Esophagus squamous epithelium (tissue), 5 donors: ENCODE data around the gene POU2AF3. TPM values are rescaled to one million over a fixed set of nuclear protein-coding genes. Genes with fewer than 3 reads are reported as not detected.

Experiments
- DNase-seq: peaks from one replicate; lab custom pipeline; 2025; lab: John Stamatoyannopoulos, UW
- H3K27ac ChIP-seq, 4 donors: fragments of 200-600 bp; sonication (generic); one replicate each; pipeline ENCODE4 v1.5.1; 2016 to 2019; ENCODE audit warnings: mild to moderate bottlenecking in 1 of 4
- H3K27me3 ChIP-seq, 4 donors: fragments of 200-600 bp; sonication (generic); 1 replicate in 3 of 4; 2 replicates in 1 of 4; pipeline versions ENCODE4 v1.5.1 to v1.6.0; 2017 to 2021; ENCODE audit warnings: antibody characterized with exemption in 1 of 4
- H3K36me3 ChIP-seq, 3 donors: fragments of 200-600 bp; sonication (generic); one replicate each; pipeline ENCODE4 v1.5.1; 2016 to 2019
- H3K4me1 ChIP-seq, 3 donors: fragments of 200-600 bp; sonication (generic); one replicate each; pipeline ENCODE4 v1.5.1; 2017 to 2019
- H3K4me3 ChIP-seq, 4 donors: fragments of 200-600 bp; sonication (generic); 1 replicate in 3 of 4; 2 replicates in 1 of 4; pipeline ENCODE4 v1.5.1; 2016 to 2019; ENCODE audit warnings: mild to moderate bottlenecking in 2 of 4, moderate library complexity in 1 of 4
- H3K9me3 ChIP-seq, 3 donors: fragments of 200-600 bp; sonication (generic); one replicate each; pipeline ENCODE4 v1.5.1; 2016 to 2019
- CTCF ChIP-seq, 6 experiments: fragments of 450-650 bp in 4 of 6; fragments of 200-600 bp in 2 of 6; sonication (generic) in 2 of 6; IDR thresholded peaks; one replicate each; pipeline ENCODE4 v1.5.1; 2016 to 2019; ENCODE audit warnings: antibody characterized with exemption in 6 of 6, mild to moderate bottlenecking in 4 of 6, moderate library complexity in 4 of 6
- POLR2A ChIP-seq, 4 donors: fragments of 450-650 bp; IDR thresholded peaks; one replicate each; pipeline ENCODE4 v1.6.1; 2017; ENCODE audit warnings: antibody characterized with exemption in 4 of 4, mild to moderate bottlenecking in 4 of 4, moderate library complexity in 3 of 4
- WGBS, 2 donors: methylation state at CpG; one replicate each; pipeline ENCODE4 v1.1.5; 2018; 5-methylcytosine and 5-hydroxymethylcytosine counted together
- intact Hi-C: fragments of 100-400 bp; cut with DNase I; formaldehyde crosslinking; loops from one replicate; pipeline ENCODE4 v1.15.0; 2022
- total RNA-seq, 4 donors: library from RNA; depleted of rRNA; stranded (reverse); fragments of >200 nt; gene quantifications; one replicate each; pipeline ENCODE4 v1.1.0, GENCODE V29; 2016
- donor health status: DM: yes; HTN: yes; CAD: no.

Gene POU2AF3
- total RNA-seq, 4 donors from 2014 or later, result 1.3 to 4.1 (median 2.1) TPM

DNA sequence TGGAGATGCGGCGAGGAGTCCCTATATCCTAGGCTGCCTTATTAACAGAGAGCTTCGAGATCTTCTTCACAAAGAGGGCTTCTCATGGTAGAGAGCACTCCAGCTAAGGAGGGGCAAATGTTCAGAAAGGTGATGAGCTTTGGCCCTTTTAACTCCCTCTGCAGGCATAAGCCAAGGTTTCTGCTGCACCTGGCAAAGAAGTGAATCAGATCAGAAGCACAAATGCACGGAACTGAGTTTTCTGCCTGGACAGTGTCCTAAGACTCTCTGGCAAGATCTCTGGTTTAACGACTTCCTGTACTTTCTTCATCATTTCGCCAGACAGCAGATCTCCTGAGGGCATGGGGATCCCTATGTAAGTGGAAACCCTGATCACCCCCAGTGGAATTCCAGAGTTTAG lies 37.2 kb downstream of the POU2AF3 start:
- no peaks in the 10 kb centered on the region for H3K27me3 ChIP-seq

DNA sequence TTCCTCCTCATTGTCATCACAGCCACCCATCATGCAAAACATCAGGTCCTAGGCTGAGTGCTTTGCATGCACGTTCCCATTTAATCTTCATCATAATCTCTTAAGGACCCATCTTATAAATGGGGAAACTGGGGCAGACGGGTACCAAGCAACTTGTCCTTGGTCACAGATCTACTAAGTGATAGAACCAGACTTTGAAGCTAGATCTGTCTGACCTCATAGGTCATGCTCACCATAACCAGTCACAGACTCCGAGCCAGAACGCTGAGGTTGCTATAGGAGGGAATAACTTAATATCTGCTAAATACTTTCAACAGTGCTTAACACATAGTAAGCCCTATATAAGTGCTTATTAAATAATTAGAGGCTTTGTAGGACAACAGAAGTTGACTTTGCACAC lies 37.7 kb downstream of the POU2AF3 start:
- H3K36me3 ChIP-seq, result no peaks in the 10 kb centered on the region
- no peaks in the 10 kb centered on the region for H3K27me3 ChIP-seq
- TF ChIP-seq CTCF (IDR thresholded peaks at IDR 0.05), result no peak
- TF ChIP-seq POLR2A (IDR thresholded peaks at IDR 0.05), result no peak
- no peak overlapping the region for H3K27ac ChIP-seq
- no peak for DNase-seq
- no peak overlapping the region for H3K4me3 ChIP-seq
- intact Hi-C loops, result no loop called here
- peaks cover 0 to 50% (median 24%) of the 10 kb centered on the region in 3 donors for H3K4me1 ChIP-seq
- 79 to 87% methylated on average over 4 of the region's 4 CpGs for WGBS, 2 donors
- no peaks in the 10 kb centered on the region for H3K9me3 ChIP-seq

More for the DNA sequence above, 37.2 kb downstream of the POU2AF3 start:
- no peak for TF ChIP-seq POLR2A (IDR thresholded peaks at IDR 0.05)
- TF ChIP-seq CTCF (IDR thresholded peaks at IDR 0.05), result no peak
- no peak overlapping the region for H3K27ac ChIP-seq
- 49 to 78% methylated on average over 6 of the region's 6 CpGs for WGBS, 2 donors
- no peak for DNase-seq
- no peaks in the 10 kb centered on the region for H3K9me3 ChIP-seq
- peaks cover 0 to 54% (median 25%) of the 10 kb centered on the region in 3 donors for H3K4me1 ChIP-seq
- H3K36me3 ChIP-seq, result no peaks in the 10 kb centered on the region
- intact Hi-C loops, result no loop called here
- no peak overlapping the region for H3K4me3 ChIP-seq

- Histone ChIP-seq H3K27me3 (no peaks in the 10 kb centered on the region), H3K36me3 (no peaks in the 10 kb centered on the region), H3K4me3 (no peak overlapping the region), H3K27ac (no peak overlapping the region), H3K9me3 (no peaks in the 10 kb centered on the region), H3K4me1 (peaks cover 0 to 43% (median 18%) of the 10 kb centered on the region in 3 donors)
- no peak for DNase-seq
- TF ChIP-seq CTCF (IDR thresholded peaks at IDR 0.05) (no peak), POLR2A (IDR thresholded peaks at IDR 0.05) (no peak)
- intact Hi-C loops, result no loop called here
- WGBS, 2 donors, result 70 to 80% methylated on average over 2 of the region's 2 CpGs
These were observed 38.4 kb downstream of the POU2AF3 start for GRCh38 chr11:111336582-111337256.

GRCh38 chr11:111339758-111340388 lies 41.5 kb downstream of the POU2AF3 start:
- H3K4me3 ChIP-seq, result no peak overlapping the region
- TF ChIP-seq POLR2A (IDR thresholded peaks at IDR 0.05), result no peak
- no peak for TF ChIP-seq CTCF (IDR thresholded peaks at IDR 0.05)
- no peaks in the 10 kb centered on the region for H3K36me3 ChIP-seq
- no peaks in the 10 kb centered on the region for H3K27me3 ChIP-seq
- H3K9me3 ChIP-seq, result no peaks in the 10 kb centered on the region
- intact Hi-C loops, result no loop called here
- no peak overlapping the region for H3K27ac ChIP-seq
- peaks cover 0 to 32% (median 10%) of the 10 kb centered on the region in 3 donors for H3K4me1 ChIP-seq
- no peak for DNase-seq

DNA sequence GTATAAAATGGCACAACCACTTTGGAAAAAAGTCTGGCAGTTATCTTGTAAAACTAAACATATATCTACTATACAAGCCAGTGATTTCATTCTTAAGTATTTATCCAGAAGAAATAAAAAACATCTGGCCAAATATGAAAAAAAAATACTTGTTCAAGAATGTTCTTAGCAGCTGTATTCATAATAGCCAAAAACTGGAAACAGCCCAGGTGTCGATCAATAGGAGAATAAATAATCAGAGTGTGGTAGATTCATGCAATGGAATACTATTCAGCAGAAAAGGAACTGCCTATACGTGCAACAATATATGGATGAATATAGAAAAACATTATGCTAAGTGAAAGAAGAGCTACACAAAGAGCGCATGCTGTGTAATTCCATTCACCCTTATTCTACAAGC lies 44.0 kb downstream of the POU2AF3 start:
- Histone ChIP-seq H3K4me3 (no peak overlapping the region), H3K9me3 (no peaks in the 10 kb centered on the region), H3K27me3 (no peaks in the 10 kb centered on the region), H3K4me1 (peaks cover 0 to 8% (median 0%) of the 10 kb centered on the region in 3 donors), H3K36me3 (no peaks in the 10 kb centered on the region), H3K27ac (no peak overlapping the region)
- 73 to 78% methylated on average over 3 of the region's 3 CpGs for WGBS, 2 donors
- no peak for DNase-seq
- no peak for TF ChIP-seq POLR2A (IDR thresholded peaks at IDR 0.05)
- TF ChIP-seq CTCF (IDR thresholded peaks at IDR 0.05), result no peak
- intact Hi-C loops, result no loop called here
